ENCODE results near the gene MOGAT1. TPM values are rescaled to one million over a fixed set of nuclear protein-coding genes. Genes with fewer than 3 reads are reported as not detected.

MOGAT1 gene
- total and polyA plus RNA-seq, 2 of the 13 experiments (the other 11 are each of a cell fraction or from before 2014, with no cell fraction given) = 0.98 to 4.3 TPM

DNA sequence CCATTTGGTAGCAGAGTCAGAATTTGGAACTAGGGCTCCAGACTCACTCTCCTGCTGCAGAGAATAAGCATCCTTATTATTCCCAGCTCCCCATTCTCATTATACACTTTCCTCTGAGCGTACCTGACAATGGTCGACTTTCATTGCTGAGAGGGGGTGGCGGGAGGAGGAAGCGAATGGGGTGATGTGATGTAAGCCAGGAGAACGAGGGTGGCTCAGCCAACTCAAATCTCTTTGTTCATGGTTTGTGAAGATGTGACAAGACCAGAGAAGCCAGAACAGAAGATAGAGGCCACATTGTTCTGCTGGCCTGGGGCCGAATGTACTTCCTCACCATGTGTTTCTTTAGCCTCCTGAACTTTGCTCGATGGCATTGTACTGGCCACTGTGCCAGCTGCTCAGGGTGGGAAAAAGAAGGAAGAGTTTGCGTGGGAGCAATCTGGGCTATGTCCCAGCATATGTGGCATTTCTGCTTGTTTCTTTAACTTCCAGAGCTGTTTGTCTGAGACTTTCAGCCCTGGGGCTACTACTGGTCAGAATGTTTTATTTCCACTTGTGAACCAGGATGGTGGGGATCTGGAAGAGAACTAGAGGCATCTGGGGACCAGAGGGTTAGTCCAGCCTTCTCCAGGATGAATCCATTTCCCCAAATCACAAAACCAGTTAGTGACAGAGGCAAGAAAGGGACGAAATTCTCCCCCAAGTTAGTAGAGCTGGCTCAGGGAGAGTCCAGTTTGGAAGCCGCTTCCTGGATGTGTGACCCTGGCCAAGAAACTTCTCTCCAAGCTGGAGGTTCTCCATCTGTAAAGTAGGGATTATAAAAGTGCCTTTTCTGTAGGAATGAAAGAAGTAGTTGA lies 62.6 kb downstream of the MOGAT1 start (continued):
- TF ChIP-seq, protein P1, sequence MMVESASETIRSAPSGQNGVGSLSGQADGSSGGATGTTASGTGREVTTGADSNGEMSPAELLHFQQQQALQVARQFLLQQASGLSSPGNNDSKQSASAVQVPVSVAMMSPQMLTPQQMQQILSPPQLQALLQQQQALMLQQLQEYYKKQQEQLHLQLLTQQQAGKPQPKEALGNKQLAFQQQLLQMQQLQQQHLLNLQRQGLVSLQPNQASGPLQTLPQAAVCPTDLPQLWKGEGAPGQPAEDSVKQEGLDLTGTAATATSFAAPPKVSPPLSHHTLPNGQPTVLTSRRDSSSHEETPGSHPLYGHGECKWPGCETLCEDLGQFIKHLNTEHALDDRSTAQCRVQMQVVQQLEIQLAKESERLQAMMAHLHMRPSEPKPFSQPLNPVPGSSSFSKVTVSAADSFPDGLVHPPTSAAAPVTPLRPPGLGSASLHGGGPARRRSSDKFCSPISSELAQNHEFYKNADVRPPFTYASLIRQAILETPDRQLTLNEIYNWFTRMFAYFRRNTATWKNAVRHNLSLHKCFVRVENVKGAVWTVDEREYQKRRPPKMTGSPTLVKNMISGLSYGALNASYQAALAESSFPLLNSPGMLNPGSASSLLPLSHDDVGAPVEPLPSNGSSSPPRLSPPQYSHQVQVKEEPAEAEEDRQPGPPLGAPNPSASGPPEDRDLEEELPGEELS (CRISPR knock-in tag; IDR thresholded peaks at IDR 0.05) = peak; percentile 81
- TF ChIP-seq ZNF850 (CRISPR knock-in tag; conservative IDR thresholded peaks at IDR 0.05) (no peak), NFKB2 (CRISPR knock-in tag; IDR thresholded peaks at IDR 0.05; ENCODE audit: borderline replicate concordance) (no peak), ZNF558 (CRISPR knock-in tag; IDR thresholded peaks at IDR 0.05; ENCODE audit: borderline replicate concordance) (no peak), SMYD3 (CRISPR knock-in tag; IDR thresholded peaks at IDR 0.05) (no peak), ZBTB42 (CRISPR knock-in tag; IDR thresholded peaks at IDR 0.05) (no peak; the same call in 1 of the 2 replicates), EHMT2 (IDR thresholded peaks at IDR 0.05; ENCODE audit: borderline replicate concordance, low read depth, low read length) (peak; percentile 66; the same call in 1 of the 2 replicates), NCOA5 (CRISPR knock-in tag; IDR thresholded peaks at IDR 0.05) (no peak), PITX1 (CRISPR knock-in tag; IDR thresholded peaks at IDR 0.05) (peak; percentile 29; the same call in 1 of the 2 replicates), ZNF282 (IDR thresholded peaks at IDR 0.05; ENCODE audit: partially characterized antibody) (no peak), ZNF672 (CRISPR knock-in tag; IDR thresholded peaks at IDR 0.05) (no peak), ZNF724P (CRISPR knock-in tag; IDR thresholded peaks at IDR 0.05; ENCODE audit: borderline replicate concordance) (no peak), ZNF33A (CRISPR knock-in tag; IDR thresholded peaks at IDR 0.05; ENCODE audit: borderline replicate concordance) (no peak)
- TF ChIP-seq, protein P2, sequence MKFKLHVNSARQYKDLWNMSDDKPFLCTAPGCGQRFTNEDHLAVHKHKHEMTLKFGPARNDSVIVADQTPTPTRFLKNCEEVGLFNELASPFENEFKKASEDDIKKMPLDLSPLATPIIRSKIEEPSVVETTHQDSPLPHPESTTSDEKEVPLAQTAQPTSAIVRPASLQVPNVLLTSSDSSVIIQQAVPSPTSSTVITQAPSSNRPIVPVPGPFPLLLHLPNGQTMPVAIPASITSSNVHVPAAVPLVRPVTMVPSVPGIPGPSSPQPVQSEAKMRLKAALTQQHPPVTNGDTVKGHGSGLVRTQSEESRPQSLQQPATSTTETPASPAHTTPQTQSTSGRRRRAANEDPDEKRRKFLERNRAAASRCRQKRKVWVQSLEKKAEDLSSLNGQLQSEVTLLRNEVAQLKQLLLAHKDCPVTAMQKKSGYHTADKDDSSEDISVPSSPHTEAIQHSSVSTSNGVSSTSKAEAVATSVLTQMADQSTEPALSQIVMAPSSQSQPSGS (CRISPR knock-in tag; IDR thresholded peaks at IDR 0.05) = peak; percentile 71; the same call in 1 of the 2 replicates
- TF ChIP-seq, protein P3, sequence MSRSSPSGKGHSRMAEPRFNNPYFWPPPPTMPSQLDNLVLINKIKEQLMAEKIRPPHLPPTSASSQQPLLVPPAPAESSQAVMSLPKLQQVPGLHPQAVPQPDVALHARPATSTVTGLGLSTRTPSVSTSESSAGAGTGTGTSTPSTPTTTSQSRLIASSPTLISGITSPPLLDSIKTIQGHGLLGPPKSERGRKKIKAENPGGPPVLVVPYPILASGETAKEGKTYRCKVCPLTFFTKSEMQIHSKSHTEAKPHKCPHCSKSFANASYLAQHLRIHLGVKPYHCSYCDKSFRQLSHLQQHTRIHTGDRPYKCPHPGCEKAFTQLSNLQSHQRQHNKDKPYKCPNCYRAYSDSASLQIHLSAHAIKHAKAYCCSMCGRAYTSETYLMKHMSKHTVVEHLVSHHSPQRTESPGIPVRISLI (CRISPR knock-in tag; IDR thresholded peaks at IDR 0.05; ENCODE audit: borderline replicate concordance) = no peak
- TF ChIP-seq, protein P4, sequence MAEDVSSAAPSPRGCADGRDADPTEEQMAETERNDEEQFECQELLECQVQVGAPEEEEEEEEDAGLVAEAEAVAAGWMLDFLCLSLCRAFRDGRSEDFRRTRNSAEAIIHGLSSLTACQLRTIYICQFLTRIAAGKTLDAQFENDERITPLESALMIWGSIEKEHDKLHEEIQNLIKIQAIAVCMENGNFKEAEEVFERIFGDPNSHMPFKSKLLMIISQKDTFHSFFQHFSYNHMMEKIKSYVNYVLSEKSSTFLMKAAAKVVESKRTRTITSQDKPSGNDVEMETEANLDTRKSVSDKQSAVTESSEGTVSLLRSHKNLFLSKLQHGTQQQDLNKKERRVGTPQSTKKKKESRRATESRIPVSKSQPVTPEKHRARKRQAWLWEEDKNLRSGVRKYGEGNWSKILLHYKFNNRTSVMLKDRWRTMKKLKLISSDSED (CRISPR knock-in tag; IDR thresholded peaks at IDR 0.05) = no peak
- TF ChIP-seq, protein P5, sequence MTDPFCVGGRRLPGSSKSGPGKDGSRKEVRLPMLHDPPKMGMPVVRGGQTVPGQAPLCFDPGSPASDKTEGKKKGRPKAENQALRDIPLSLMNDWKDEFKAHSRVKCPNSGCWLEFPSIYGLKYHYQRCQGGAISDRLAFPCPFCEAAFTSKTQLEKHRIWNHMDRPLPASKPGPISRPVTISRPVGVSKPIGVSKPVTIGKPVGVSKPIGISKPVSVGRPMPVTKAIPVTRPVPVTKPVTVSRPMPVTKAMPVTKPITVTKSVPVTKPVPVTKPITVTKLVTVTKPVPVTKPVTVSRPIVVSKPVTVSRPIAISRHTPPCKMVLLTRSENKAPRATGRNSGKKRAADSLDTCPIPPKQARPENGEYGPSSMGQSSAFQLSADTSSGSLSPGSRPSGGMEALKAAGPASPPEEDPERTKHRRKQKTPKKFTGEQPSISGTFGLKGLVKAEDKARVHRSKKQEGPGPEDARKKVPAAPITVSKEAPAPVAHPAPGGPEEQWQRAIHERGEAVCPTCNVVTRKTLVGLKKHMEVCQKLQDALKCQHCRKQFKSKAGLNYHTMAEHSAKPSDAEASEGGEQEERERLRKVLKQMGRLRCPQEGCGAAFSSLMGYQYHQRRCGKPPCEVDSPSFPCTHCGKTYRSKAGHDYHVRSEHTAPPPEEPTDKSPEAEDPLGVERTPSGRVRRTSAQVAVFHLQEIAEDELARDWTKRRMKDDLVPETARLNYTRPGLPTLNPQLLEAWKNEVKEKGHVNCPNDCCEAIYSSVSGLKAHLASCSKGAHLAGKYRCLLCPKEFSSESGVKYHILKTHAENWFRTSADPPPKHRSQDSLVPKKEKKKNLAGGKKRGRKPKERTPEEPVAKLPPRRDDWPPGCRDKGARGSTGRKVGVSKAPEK (CRISPR knock-in tag; IDR thresholded peaks at IDR 0.05; ENCODE audit: borderline replicate concordance) = no peak
- TF ChIP-seq, protein P6, sequence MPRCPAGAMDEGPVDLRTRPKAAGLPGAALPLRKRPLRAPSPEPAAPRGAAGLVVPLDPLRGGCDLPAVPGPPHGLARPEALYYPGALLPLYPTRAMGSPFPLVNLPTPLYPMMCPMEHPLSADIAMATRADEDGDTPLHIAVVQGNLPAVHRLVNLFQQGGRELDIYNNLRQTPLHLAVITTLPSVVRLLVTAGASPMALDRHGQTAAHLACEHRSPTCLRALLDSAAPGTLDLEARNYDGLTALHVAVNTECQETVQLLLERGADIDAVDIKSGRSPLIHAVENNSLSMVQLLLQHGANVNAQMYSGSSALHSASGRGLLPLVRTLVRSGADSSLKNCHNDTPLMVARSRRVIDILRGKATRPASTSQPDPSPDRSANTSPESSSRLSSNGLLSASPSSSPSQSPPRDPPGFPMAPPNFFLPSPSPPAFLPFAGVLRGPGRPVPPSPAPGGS (CRISPR knock-in tag; IDR thresholded peaks at IDR 0.05) = no peak

All from HepG2 (cell line).